Hypothalamus (tissue), 51 donors: ENCODE data around the gene ADAM12.

Experiments used
- DNase-seq, 51 donors: peaks; one replicate each; lab custom pipeline; 2025; lab: John Stamatoyannopoulos, UW

The ADAM12 gene

DNA sequence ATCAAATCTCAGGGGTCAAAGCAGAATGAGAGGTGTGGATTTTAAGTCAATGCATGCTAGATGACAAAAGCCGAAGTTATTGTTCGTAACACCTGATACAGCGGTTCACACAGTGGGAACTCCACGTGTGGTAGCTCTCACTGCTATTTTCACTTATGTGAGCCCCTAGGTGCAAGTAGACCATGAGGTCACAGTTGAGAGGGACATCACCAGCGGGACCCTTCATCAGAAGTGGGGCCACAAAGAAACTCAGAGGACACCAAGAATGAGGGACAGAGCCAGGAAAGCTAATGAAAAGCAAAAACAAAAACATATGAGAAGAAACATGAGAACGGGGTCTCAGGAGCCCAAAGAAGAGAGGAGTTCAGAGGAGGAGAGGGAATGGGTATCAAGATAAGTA is 63.5 kb downstream of the ADAM12 start:
- DNase-seq, result no peak

DNA sequence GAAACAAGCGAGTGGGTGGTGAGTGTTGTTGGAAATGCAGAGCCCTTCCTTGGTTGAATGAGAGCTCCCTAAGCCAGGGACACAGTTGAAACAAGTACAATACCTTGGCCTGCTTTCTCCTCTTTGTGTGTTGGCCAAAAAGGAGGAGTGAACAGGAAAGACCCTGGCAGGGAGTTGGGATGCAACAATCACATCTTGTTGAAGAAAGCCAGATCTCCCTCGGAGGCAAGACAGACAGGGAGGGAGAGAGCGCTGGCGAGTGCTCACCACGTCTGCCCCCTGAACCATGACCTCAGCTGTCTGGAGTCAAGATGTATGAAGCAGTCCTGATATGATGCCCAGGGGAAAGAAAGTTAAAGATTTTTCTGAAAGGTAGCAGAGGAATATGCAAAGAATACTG is 66.8 kb downstream of the ADAM12 start:
- no peak for DNase-seq

GRCh38 chr10:126317751-126318150 is 70.5 kb downstream of the ADAM12 start:
- no peak for DNase-seq

DNA sequence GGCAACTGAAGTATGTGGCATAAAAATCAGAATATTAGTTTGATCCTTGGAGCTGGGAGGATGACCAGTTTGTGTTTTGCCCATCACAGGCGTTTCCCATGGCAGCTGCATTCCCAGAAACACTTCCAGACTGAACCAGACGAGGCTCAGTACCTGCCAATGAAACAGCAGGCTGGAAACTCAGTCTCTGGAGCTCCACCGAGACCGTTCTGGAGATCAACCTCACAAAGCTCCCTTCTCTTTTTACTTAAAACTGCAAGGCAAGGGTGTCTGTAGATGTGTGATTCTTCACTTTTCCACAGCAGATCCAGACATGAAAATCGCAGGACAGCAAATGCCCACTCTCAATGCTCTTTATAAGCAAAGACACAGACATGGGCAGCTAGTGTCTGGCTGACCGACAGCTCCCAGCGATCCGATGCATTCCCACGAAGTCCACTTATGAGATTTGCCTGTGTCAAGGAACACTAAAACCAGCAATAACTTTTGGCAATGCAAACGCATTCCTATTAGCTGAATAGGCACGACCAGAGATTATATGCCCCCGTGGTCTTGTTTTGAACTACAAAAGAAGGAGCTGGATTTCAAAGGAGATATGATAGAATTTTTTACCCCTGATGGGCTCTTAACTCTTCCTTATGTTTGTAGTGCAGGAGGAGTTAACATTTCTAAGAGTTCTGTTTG is 72.6 kb downstream of the ADAM12 start:
- no peak for DNase-seq

GRCh38 chr10:126314863-126315493 is 73.3 kb downstream of the ADAM12 start:
- DNase-seq, result no peak

DNA sequence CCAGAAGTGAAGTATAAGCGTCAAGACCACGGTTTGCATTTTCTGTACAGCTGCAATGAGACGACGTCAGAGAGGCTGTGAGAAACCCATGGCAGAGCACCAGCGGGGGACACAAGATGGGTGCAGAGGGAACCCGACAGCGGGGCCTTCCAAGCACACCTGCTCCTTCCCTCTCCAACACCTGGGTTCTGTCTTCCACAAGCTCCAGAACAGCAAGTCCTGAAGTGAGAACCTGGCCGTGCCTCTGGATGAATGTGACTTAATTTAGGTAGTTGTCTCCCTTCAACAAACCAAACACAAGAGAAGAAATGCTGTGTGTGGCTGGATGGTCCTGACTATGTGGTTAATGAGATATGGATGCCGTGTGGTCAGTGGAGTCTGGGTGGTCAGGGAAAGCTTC is 76.1 kb downstream of the ADAM12 start:
- DNase-seq, result no peak

GRCh38 chr10:126309228-126309883 is 78.9 kb downstream of the ADAM12 start:
- no peak for DNase-seq

GRCh38 chr10:126302826-126303665 is 85.2 kb downstream of the ADAM12 start:
- DNase-seq, result peak in 7 of 51 donors; percentile 3 to 20 (median 7)

DNA sequence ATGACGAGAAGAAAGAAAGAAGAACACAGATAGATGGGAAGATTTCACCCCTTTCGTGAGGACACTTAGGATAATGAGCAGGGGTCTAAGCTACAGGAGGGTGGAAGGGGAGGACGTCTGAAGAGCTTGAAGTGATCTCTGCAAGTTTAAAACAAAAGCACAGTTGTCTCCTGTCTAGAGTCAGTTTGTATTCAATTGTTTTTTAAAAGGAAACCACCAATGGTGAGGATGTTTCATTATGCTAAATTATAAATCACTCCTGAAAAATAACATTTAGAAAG is 85.9 kb downstream of the ADAM12 start:
- DNase-seq, result no peak

DNA sequence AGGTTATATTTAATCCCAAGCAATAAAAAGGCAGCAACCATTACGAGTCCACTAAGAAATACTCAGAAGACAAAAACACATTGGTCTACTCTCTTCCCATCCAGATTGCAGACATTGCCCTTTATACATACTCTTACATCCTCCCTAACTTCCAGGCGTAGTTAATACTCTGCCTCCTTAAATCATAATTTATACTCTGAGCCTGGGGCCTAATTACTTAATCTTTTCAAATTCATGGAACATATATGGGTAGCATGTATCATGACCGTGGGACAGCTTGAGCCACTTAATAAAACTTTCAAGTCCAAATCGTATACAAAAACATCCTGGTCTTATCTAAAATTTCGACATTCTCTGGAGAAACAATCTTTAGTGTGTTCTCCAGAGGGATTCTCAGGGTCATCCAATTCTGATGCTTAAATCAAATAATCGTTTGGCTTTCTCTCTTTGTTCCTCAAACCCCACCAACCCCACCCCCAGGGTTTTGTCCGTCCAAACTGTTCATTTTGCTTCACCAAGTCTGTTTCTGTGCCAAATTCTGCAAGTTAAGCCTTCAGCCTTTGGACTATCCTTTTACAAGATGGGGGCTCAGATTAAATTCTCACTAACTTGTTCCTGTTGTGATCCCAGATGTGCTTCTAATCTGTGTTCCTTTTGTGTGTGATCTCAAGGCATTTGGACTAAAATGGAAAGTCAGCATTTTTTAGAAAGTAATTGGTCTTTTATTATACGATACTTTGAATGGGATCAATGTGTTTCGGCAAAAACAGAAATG is 86.4 kb downstream of the ADAM12 start:
- no peak for DNase-seq

DNA sequence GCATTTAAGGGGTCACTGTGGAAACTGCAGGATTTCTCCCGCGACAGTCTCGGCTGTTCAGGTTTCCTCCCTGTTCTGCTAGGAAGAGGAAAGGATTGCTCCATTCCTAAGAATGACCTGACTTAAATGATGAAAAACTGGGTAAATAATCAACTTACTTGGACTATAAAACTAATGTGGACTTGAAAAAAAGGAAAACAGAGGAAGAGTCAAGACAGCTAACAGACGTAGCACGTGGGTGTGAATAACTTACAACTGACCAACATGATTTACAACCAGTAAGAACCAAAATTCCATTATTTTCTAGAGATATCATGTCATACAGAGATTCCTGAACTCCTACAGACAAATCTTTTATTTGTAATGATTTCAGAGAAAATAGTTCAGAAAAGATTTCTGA is 93.8 kb downstream of the ADAM12 start:
- DNase-seq, result no peak

GRCh38 chr10:126290232-126290631 is 98.0 kb downstream of the ADAM12 start:
- DNase-seq, result no peak

DNA sequence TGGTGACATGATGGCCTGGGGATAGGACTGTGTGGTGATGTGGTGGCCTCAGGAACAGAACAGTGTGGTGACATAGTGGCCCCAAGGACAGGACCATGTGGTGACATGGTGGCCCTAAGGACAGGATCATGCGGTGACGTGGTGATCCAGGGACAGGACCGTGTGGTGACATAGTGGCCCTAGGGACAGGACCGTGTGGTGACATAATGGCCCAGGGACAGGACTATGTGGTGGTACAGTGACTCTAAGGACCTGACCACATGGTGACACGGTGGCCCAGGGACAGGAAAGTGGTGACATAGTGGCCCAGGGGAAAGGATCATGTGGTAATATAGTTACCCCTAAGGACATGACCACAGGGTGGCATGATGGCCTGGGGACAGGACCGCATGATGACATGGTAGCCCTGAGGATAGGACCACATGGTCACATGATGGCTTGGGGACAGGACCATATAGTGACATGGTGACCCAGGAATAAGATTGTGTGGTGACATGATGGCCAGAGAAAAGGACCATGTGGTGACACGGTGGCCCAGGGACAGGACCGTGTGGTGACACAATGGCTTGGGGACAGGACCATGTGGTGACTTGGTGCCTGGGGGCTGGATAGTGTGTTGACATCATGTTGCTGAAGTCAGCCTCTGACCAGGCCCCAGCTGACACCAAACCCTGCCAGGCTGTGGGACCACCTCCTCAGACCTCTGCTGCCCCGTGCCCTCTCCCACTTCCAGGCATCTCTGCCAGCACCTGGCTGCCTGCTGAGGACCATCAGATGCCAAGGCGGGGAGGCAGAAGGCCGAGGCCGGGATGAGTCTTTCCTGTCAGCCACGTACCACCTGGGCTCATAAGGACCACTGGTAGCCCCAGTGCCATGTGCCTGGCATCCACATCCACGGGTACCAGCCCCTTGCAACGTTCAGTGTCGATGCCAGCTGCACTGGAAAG is 99.5 kb downstream of the ADAM12 start:
- DNase-seq, result no peak

GRCh38 chr10:126286256-126286780 is 102.0 kb downstream of the ADAM12 start:
- DNase-seq, result no peak

- DNase-seq, result no peak
These were observed 105.0 kb downstream of the ADAM12 start for GRCh38 chr10:126283307-126283706.

DNA sequence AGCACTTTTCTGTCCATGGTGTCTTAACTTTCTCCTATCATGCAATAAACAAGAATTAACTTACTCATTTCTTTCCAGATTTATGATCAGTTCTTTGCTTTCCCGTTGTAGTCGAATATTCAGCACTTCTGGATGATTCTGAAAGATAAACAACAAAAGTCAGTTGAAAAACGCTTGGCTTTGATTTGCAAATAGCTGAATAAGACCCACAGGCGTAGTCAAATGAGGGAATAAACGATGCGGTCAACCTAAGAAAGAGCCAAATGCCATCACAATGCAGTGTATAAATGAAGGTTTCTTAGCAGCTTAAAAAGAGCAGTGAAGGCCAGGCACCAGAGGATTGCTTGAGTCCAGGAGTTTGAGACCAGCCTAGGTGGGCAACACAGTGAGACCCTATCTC is 109.4 kb downstream of the ADAM12 start:
- no peak for DNase-seq

DNA sequence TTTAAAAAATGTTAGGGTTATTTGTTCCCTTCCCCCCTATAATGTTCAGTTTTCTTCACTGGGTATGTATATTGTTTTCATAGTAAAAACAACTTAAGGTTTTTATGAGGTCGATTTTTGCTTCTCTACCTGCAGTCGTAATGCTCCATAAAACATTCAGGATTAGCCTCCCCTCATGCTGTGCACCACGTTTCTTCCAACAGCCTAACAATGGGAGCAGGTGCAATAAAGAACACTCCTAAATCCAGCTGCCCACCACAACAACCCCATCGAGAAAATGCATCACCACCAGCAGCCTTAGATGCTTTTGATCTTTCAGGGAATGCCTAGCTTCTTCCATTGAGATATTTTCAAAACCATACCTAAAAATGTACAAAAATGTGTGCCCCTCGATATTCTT is 111.1 kb downstream of the ADAM12 start:
- DNase-seq, result no peak

DNA sequence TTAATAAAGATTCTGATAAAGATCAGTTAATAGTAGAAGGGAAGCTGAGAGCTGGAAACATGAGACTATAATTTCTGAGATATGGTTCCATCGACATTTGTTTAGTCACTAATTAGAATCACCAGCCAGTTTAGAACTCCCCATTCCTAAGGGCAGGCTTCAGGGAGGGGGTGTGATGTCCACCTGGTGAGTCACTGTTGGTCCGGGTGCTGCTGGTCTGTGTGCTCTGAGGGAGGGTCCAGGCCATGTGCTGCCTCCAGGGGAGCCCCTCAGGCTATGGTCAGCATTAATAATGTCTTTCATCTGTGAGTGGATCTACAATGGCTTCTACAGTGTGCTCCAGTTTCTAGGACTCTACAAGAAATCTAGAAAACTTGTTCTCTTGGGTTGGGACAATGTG is 115.8 kb downstream of the ADAM12 start:
- DNase-seq, result no peak

- no peak for DNase-seq
These were observed 118.2 kb downstream of the ADAM12 start for GRCh38 chr10:126270111-126270510.
